Kidney (tissue), 14 donors: ENCODE measurements around the gene NSG1. TPM values are rescaled to one million over a fixed set of nuclear protein-coding genes. Genes with fewer than 3 reads are reported as not detected.

Source experiments
- DNase-seq, 5 donors: peaks; one replicate each; pipeline ENCODE4 v3.0.0-alpha.2; 2013 to 2020
- FAIRE-seq: peaks from 2 replicates; lab custom pipeline; 2012; peaks lifted over from hg19 to GRCh38; lab: Jason Lieb, UNC
- H3K27ac ChIP-seq, 2 donors: one replicate each; pipeline ENCODE4 v1.7.0; 2013; ENCODE audit warnings: low read depth in 2 of 2, low read length in 2 of 2, inconsistent platforms in 1 of 2
- H3K27me3 ChIP-seq: one replicate; pipeline ENCODE4 v1.7.1; 2013; ENCODE audit warnings: low read length, inconsistent platforms; ENCODE audit not compliant: control insufficient read depth, insufficient read depth
- H3K36me3 ChIP-seq, 3 donors: one replicate each; pipeline versions ENCODE4 v1.7.0 to v1.7.1; 2013; ENCODE audit warnings: low read length in 3 of 3, control low read depth in 1 of 3, inconsistent platforms in 1 of 3; ENCODE audit not compliant: insufficient read depth in 3 of 3, control insufficient read depth in 2 of 3
- H3K4me1 ChIP-seq, 3 donors: one replicate each; pipeline versions ENCODE4 v1.7.0 to v1.7.1; 2013; ENCODE audit warnings: low read length in 3 of 3, inconsistent platforms in 1 of 3, low read depth in 1 of 3; ENCODE audit not compliant: control insufficient read depth in 2 of 3, insufficient read depth in 2 of 3
- H3K4me3 ChIP-seq, 3 donors: one replicate each; pipeline versions ENCODE4 v1.7.0 to v1.8.1; 2013; ENCODE audit warnings: low read length in 3 of 3, control low read depth in 1 of 3, inconsistent platforms in 1 of 3
- H3K9ac ChIP-seq, 3 donors: one replicate each; pipeline versions ENCODE4 v1.7.0 to v1.7.1; 2013; ENCODE audit warnings: low read length in 3 of 3, control low read depth in 1 of 3, inconsistent platforms in 1 of 3
- H3K9me3 ChIP-seq, 3 donors: one replicate each; pipeline versions ENCODE4 v1.7.0 to v1.7.1; 2013; ENCODE audit warnings: low read length in 3 of 3, control low read depth in 1 of 3, inconsistent platforms in 1 of 3; ENCODE audit not compliant: control insufficient read depth in 2 of 3, insufficient read depth in 1 of 3
- intact Hi-C: fragments of 100-400 bp; cut with DNase I; formaldehyde crosslinking; loops from one replicate; pipeline ENCODE4 v1.11.1; 2022
- polyA plus RNA-seq: library from polyadenylated mRNA; stranded (reverse); fragments of 350-450 nt; fragmentation: Illumina TruSeq; extraction: RNeasy Lipid Tissue Mini Kit (QIAGEN cat#74804); gene quantifications from one replicate; pipeline ENCODE4 v1.2.3, GENCODE V29; 2014; ENCODE audit warnings: low read depth, low replicate concordance; ENCODE audit not compliant: insufficient read depth
- total RNA-seq: library from RNA; stranded (reverse); fragmentation: NEBNext Ultra II Directional; extraction: Animal tissue kit (Norgen Biotek cat#: 25700); gene quantifications from one replicate; pipeline ENCODE4 v1.2.1, GENCODE V29; 2021
- TF ChIP-seq, protein P1 (sequence below): IDR thresholded peaks from 3 replicates; pipeline ENCODE4 v1.5.1; 2012; ENCODE audit warnings: mild to moderate bottlenecking, moderate library complexity, borderline replicate concordance; ENCODE audit not compliant: insufficient read depth; ENCODE audit errors: extremely low read depth
- donor health status: control.
- donor health status: control.
- donor health status: control.
- donor health status: control.
- donor health status: control.
- donor health status: DM: yes; HTN: yes; CAD: no.
- donor health status: Normal renal cell carcinoma (clear cell type).

The NSG1 gene
- total and polyA plus RNA-seq, 2 donors from 2014 or later, result 4.7 to 9.5 TPM

DNA sequence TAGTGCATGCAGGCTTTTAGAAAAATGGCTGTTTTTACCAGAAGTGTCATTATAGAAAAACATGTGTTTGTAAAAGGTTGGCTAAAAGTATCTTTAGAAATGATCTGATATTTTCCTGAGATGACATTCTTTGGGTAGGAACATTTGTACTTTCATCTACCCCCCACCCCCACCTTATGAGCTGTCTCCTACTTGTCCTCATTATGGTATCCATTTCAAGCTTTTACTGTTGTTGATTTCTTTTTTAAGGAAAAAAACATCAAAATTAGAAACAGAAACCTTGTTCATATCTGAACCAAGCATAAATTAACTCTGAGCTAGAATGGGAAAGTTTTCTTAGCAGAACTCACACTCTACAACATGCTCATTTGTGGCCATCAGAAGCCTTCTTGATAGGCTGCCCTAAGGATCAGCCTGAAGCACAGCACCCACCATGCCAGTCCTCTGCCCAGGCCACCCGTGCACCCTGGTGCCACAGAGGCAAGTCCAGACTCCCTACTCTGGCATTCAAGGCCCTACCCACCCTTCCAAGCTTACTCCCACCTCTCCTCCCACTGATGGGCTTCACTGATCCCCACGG is 49.4 kb downstream of the NSG1 start:
- Histone ChIP-seq H3K4me1 (no peaks in the 10 kb centered on the region), H3K9me3 (no peaks in the 10 kb centered on the region), H3K36me3 (peaks cover 3 to 29% (median 27%) of the 10 kb centered on the region in 3 donors), H3K27ac (no peak overlapping the region), H3K4me3 (no peak overlapping the region), H3K9ac (no peak overlapping the region), H3K27me3 (no peaks in the 10 kb centered on the region)
- DNase-seq (no peak), FAIRE-seq (no peak)
- intact Hi-C loops, result no loop called here
- TF ChIP-seq, protein P1, sequence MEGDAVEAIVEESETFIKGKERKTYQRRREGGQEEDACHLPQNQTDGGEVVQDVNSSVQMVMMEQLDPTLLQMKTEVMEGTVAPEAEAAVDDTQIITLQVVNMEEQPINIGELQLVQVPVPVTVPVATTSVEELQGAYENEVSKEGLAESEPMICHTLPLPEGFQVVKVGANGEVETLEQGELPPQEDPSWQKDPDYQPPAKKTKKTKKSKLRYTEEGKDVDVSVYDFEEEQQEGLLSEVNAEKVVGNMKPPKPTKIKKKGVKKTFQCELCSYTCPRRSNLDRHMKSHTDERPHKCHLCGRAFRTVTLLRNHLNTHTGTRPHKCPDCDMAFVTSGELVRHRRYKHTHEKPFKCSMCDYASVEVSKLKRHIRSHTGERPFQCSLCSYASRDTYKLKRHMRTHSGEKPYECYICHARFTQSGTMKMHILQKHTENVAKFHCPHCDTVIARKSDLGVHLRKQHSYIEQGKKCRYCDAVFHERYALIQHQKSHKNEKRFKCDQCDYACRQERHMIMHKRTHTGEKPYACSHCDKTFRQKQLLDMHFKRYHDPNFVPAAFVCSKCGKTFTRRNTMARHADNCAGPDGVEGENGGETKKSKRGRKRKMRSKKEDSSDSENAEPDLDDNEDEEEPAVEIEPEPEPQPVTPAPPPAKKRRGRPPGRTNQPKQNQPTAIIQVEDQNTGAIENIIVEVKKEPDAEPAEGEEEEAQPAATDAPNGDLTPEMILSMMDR, result no peak

DNA sequence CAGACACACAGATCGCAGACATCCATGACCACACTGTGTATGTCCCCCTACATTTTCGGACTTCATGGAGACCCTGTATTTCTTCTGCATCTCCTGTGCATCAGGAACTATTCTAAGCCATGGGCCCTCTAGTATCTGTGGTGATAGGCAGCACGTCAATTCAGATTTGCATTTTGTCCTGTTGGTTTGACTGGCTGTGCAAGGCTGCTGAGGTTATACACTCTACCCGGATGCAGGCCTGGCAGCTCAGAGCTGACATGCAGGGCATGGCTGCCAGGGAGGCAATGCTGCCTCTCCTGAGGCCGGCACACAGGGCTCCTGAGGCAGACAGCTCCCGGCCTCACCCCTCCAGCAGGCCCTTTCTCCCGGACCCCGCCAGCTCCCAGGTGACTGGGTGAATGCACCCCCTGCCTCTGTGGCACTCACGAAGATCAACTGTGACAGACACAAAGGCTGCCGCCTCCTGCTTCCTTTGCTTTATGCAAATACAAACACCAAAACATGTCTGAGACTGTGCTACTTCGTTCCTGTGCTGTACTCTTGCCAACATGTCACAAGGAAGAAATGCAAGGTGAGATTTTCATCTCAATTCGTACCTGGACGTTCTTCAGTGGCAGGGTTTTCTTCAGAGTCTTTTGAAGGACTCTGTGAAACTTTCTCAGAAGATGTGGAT is 51.0 kb downstream of the NSG1 start:
- H3K27me3 ChIP-seq, result no peaks in the 10 kb centered on the region
- FAIRE-seq (no peak), DNase-seq (no peak)
- H3K4me1 ChIP-seq, result no peaks in the 10 kb centered on the region
- no peak overlapping the region for H3K4me3 ChIP-seq
- no peak overlapping the region for H3K9ac ChIP-seq
- TF ChIP-seq, protein P1, result no peak
- peaks cover 3 to 29% (median 20%) of the 10 kb centered on the region in 3 donors for H3K36me3 ChIP-seq
- no peaks in the 10 kb centered on the region for H3K9me3 ChIP-seq
- no peak overlapping the region for H3K27ac ChIP-seq
- intact Hi-C loops, result no loop called here

DNA sequence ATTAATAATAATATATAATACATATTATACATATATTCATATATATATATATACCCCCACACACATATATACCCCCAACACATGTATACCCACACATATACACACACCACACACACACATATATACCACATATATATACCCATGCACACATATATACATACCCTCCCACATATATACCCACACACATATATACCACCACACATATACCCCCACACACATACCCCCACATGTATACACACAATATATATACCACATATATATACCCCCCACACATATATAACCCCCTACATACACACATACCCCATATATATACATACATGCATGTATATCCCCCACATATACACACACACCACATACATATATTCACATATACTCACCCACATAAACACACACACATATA is 52.0 kb downstream of the NSG1 start:
- TF ChIP-seq, protein P1, result no peak
- H3K27me3 ChIP-seq, result no peaks in the 10 kb centered on the region
- DNase-seq (no peak), FAIRE-seq (no peak)
- no peaks in the 10 kb centered on the region for H3K4me1 ChIP-seq
- intact Hi-C loops, result no loop called here
- no peaks in the 10 kb centered on the region for H3K9me3 ChIP-seq
- no peak overlapping the region for H3K27ac ChIP-seq
- no peak overlapping the region for H3K4me3 ChIP-seq
- no peak overlapping the region for H3K9ac ChIP-seq
- peaks cover 3 to 27% (median 14%) of the 10 kb centered on the region in 3 donors for H3K36me3 ChIP-seq
